DOHH2 (cell line): ENCODE data around the gene MTCH2.

Source experiments
- H3F3A ChIP-seq: fragments of 200-600 bp; sonication (generic), shearing (Covaris generic); 2 replicates; pipeline ENCODE4 v1.6.0; 2016; ENCODE audit warnings: antibody characterized with exemption, mild to moderate bottlenecking; ENCODE audit not compliant: control insufficient read depth, insufficient read depth
- H3K27ac ChIP-seq: fragments of 200-600 bp; sonication (generic); 2 replicates; pipeline ENCODE4 v1.5.1; 2014; ENCODE audit warnings: low read depth, mild to moderate bottlenecking, low read length, moderate library complexity
- H3K27me3 ChIP-seq: fragments of 200-600 bp; sonication (generic); 2 replicates; pipeline ENCODE4 v1.6.1; 2014; ENCODE audit warnings: mild to moderate bottlenecking, low read length, mixed read lengths; ENCODE audit not compliant: control insufficient read depth
- H3K36me3 ChIP-seq: fragments of 200-600 bp; sonication (generic); 2 replicates; pipeline ENCODE4 v1.6.1; 2014; ENCODE audit warnings: mild to moderate bottlenecking, low read length, moderate library complexity, mixed read lengths; ENCODE audit not compliant: control insufficient read depth
- H3K4me1 ChIP-seq: fragments of 200-600 bp; sonication (generic); 2 replicates; pipeline ENCODE4 v1.6.1; 2014; ENCODE audit warnings: mild to moderate bottlenecking, low read length, mixed read lengths; ENCODE audit not compliant: control insufficient read depth
- H3K4me2 ChIP-seq: fragments of 200-600 bp; sonication (generic); 2 replicates; pipeline ENCODE4 v1.6.0; 2014; ENCODE audit warnings: mild to moderate bottlenecking, low read length, moderate library complexity
- H3K4me3 ChIP-seq: fragments of 200-600 bp; sonication (generic); 2 replicates; pipeline ENCODE4 v1.5.1; 2014; ENCODE audit warnings: mild to moderate bottlenecking, low read length, mixed read lengths
- H3K79me2 ChIP-seq: fragments of 200-600 bp; sonication (generic); 2 replicates; pipeline ENCODE4 v1.6.1; 2014; ENCODE audit warnings: mild to moderate bottlenecking, low read length, mixed read lengths; ENCODE audit not compliant: control insufficient read depth
- H3K9me2 ChIP-seq: fragments of 200-600 bp; sonication (generic); replicated peaks from 2 replicates; pipeline ENCODE4 v1.6.1; 2014; ENCODE audit warnings: mild to moderate bottlenecking, low read length, mixed read lengths; ENCODE audit not compliant: control insufficient read depth
- H3K9me3 ChIP-seq: fragments of 200-600 bp; sonication (generic); 2 replicates; pipeline ENCODE4 v1.6.1; 2014; ENCODE audit warnings: antibody characterized with exemption, low read length, mixed read lengths; ENCODE audit not compliant: control insufficient read depth, insufficient read depth
- H4K20me1 ChIP-seq: fragments of 200-600 bp; sonication (generic); 2 replicates; pipeline ENCODE4 v1.6.0; 2014; ENCODE audit warnings: low read depth, mild to moderate bottlenecking, antibody characterized with exemption, low read length, moderate library complexity; ENCODE audit not compliant: control insufficient read depth, insufficient read depth
- CTCF ChIP-seq: fragments of 200-600 bp; sonication (generic); IDR thresholded peaks from one replicate; pipeline ENCODE4 v1.5.1; 2014; ENCODE audit warnings: antibody characterized with exemption, mild to moderate bottlenecking, low read depth, low read length; ENCODE audit not compliant: poor library complexity, severe bottlenecking
- EZH2phosphoT487 ChIP-seq: fragments of 200-600 bp; sonication (generic); IDR thresholded peaks from 2 replicates; pipeline ENCODE4 v1.6.1; 2017; ENCODE audit warnings: borderline replicate concordance, mild to moderate bottlenecking, antibody characterized with exemption, low read length, moderate library complexity, mixed read lengths

The MTCH2 gene

GRCh38 chr11:47571357-47571729 lies 71.0 kb downstream of the MTCH2 start:
- peaks cover 80% of the 10 kb centered on the region for H3K79me2 ChIP-seq
- H3K9me2 ChIP-seq: no peaks in the 10 kb centered on the region
- no peak overlapping the region for H3K4me3 ChIP-seq
- no peak overlapping the region for H3K4me2 ChIP-seq
- H3K9me3 ChIP-seq: no peaks in the 10 kb centered on the region
- H3K27me3 ChIP-seq: no peaks in the 10 kb centered on the region
- H3K27ac ChIP-seq: no peak overlapping the region
- H3K36me3 ChIP-seq: peaks cover 66% of the 10 kb centered on the region
- TF ChIP-seq CTCF: no peak
- TF ChIP-seq EZH2phosphoT487: no peak
- H4K20me1 ChIP-seq: no peaks in the 10 kb centered on the region
- peaks cover 9% of the 10 kb centered on the region for H3K4me1 ChIP-seq
- peaks cover 11% of the 10 kb centered on the region; the same call in 1 of the 2 replicates for H3F3A ChIP-seq

GRCh38 chr11:47570651-47571356 lies 71.6 kb downstream of the MTCH2 start:
- Histone ChIP-seq H3K4me3 (no peak overlapping the region), H3K79me2 (peaks cover 82% of the 10 kb centered on the region), H3F3A (peaks cover 11% of the 10 kb centered on the region; the same call in 1 of the 2 replicates), H3K4me2 (no peak overlapping the region), H3K4me1 (peaks cover 12% of the 10 kb centered on the region), H3K27ac (no peak overlapping the region), H3K36me3 (peaks cover 68% of the 10 kb centered on the region), H3K9me2 (no peaks in the 10 kb centered on the region), H3K9me3 (no peaks in the 10 kb centered on the region), H3K27me3 (no peaks in the 10 kb centered on the region), H4K20me1 (no peaks in the 10 kb centered on the region)
- TF ChIP-seq CTCF (no peak), EZH2phosphoT487 (no peak)

GRCh38 chr11:47569646-47570045 lies 72.7 kb downstream of the MTCH2 start:
- Histone ChIP-seq H3K4me1 (peaks cover 16% of the 10 kb centered on the region), H3K36me3 (peaks cover 63% of the 10 kb centered on the region), H3K9me3 (no peaks in the 10 kb centered on the region), H3K9me2 (no peaks in the 10 kb centered on the region), H4K20me1 (no peaks in the 10 kb centered on the region), H3K27ac (no peak overlapping the region), H3K4me2 (no peak overlapping the region), H3K27me3 (no peaks in the 10 kb centered on the region), H3K79me2 (peaks cover 87% of the 10 kb centered on the region), H3K4me3 (no peak overlapping the region), H3F3A (peaks cover 11% of the 10 kb centered on the region; the same call in 1 of the 2 replicates)
- no peak for TF ChIP-seq EZH2phosphoT487
- no peak for TF ChIP-seq CTCF
